Measurements from ENCODE around the gene OR52R1. TPM values are rescaled to one million over a fixed set of nuclear protein-coding genes. Genes with fewer than 3 reads are reported as not detected.

OR52R1 gene
- total and polyA plus RNA-seq, 2 donors (not counting 1 experiment from before 2014, with no cell fraction given): not detected

GRCh38 chr11:4763096-4763495, 41.1 kb downstream of the OR52R1 start:
- no peak for DNase-seq
- no peak overlapping the region for H3K27ac ChIP-seq (ENCODE audit: low read length in 2 of 2)
- Mint-ChIP-seq H3K27ac (no peak overlapping the region), H3K9me3 (ENCODE audit: insufficient read depth) (no peaks in the 10 kb centered on the region), H3K4me3 (no peak overlapping the region), H3K27me3 (no peaks in the 10 kb centered on the region), H3K4me1 (no peaks in the 10 kb centered on the region)
- TF ChIP-seq EZH2 (IDR thresholded peaks at IDR 0.05; ENCODE audit: borderline replicate concordance, insufficient read depth, low read depth, low read length, poor library complexity, severe bottlenecking) (no peak), CTCF (IDR thresholded peaks at IDR 0.05) (no peak)
- ATAC-seq (ENCODE audit: low read depth): no peak
- intact Hi-C loops (cut with micrococcal nuclease): no loop called here
- no peaks in the 10 kb centered on the region for H3K27me3 ChIP-seq (replicated peaks in 1 of 4; ENCODE audit: control extremely low read depth in 1 of 4, control insufficient read depth in 3 of 4, insufficient read depth in 4 of 4, low read length in 3 of 4)
- no peaks in the 10 kb centered on the region for H3K9me3 ChIP-seq (ENCODE audit: control extremely low read depth in 1 of 3, control insufficient read depth in 2 of 3, insufficient read depth in 1 of 3, low read length in 2 of 3)
- 79% methylated on average over 2 of the region's 2 CpGs for WGBS (ENCODE audit: insufficient coverage)
- POLR2A ChIA-PET: no interaction called here
- H3K4me3 ChIP-seq (ENCODE audit: control extremely low read depth in 1 of 5, extremely low read depth in 1 of 5, insufficient read depth in 1 of 5, low read depth in 2 of 5, low read length in 4 of 5): no peak overlapping the region
- no peak overlapping the region for H3K9ac ChIP-seq (ENCODE audit: low read length)
- CTCF ChIA-PET: no interaction called here
- no peak overlapping the region for H2AFZ ChIP-seq (ENCODE audit: insufficient read depth, low read depth, low read length, poor library complexity, severe bottlenecking)
- H4K20me1 ChIP-seq (ENCODE audit: control insufficient read depth, insufficient read depth, low read length, poor library complexity, severe bottlenecking): no peaks in the 10 kb centered on the region
- no peak overlapping the region for H3K4me2 ChIP-seq (replicated peaks; ENCODE audit: low read depth, low read length, poor library complexity, severe bottlenecking)
- no peaks in the 10 kb centered on the region for H3K4me1 ChIP-seq (ENCODE audit: control insufficient read depth in 2 of 2, insufficient read depth in 2 of 2, low read length in 2 of 2)
- no peaks in the 10 kb centered on the region for H3K79me2 ChIP-seq (ENCODE audit: control insufficient read depth, insufficient read depth, low read length)
- no peaks in the 10 kb centered on the region for H3K36me3 ChIP-seq (replicated peaks in 1 of 2; ENCODE audit: control extremely low read depth in 1 of 2, control insufficient read depth in 1 of 2, extremely low read depth in 1 of 2, insufficient read depth in 2 of 2, low read length in 1 of 2)

Small RNA genes lying within 50 kb of the gene (small RNA-seq; reads per million reads assigned to genes)
- not detected for gene RF00091 (ENCODE audit: insufficient read length, low read depth, low replicate concordance)

Other genes with a start within 250 kb of the OR52R1 start
- not detected in 2 replicates for gene OR52I2, start 222.6 kb downstream of the OR52R1 start, total RNA-seq
- not detected in 2 replicates for gene OR52I2, start 222.6 kb downstream of the OR52R1 start, polyA plus RNA-seq
- gene OR52I1, start 210.3 kb downstream of the OR52R1 start, total RNA-seq: not detected in 2 replicates
- not detected in 2 replicates for gene OR52I1, start 210.3 kb downstream of the OR52R1 start, polyA plus RNA-seq
- gene TRIM68, start 196.1 kb downstream of the OR52R1 start, total RNA-seq: 19.8 and 21.7 TPM in 2 replicates
- 5.6 and 7.6 TPM in 2 replicates for gene TRIM68, start 196.1 kb downstream of the OR52R1 start, polyA plus RNA-seq
- not detected in 2 replicates for gene OR51D1, start 166.9 kb downstream of the OR52R1 start, total RNA-seq
- not detected in 2 replicates for gene OR51D1, start 166.9 kb downstream of the OR52R1 start, polyA plus RNA-seq
- gene OR51E1, start 160.4 kb downstream of the OR52R1 start, total RNA-seq: not detected in 2 replicates
- not detected in 2 replicates for gene OR51E1, start 160.4 kb downstream of the OR52R1 start, polyA plus RNA-seq
- gene OR51E2, start 106.5 kb downstream of the OR52R1 start, total RNA-seq: not detected in 2 replicates
- not detected in 2 replicates for gene OR51E2, start 106.5 kb downstream of the OR52R1 start, polyA plus RNA-seq
- not detected in 2 replicates for gene MMP26, start 99.6 kb downstream of the OR52R1 start, total RNA-seq
- gene MMP26, start 99.6 kb downstream of the OR52R1 start, polyA plus RNA-seq: not detected in 2 replicates
- gene OR51F1, start 34.4 kb downstream of the OR52R1 start, total RNA-seq: not detected in 2 replicates
- not detected in 2 replicates for gene OR51F1, start 34.4 kb downstream of the OR52R1 start, polyA plus RNA-seq
- not detected in 2 replicates for gene OR51F2, start 16.9 kb upstream of the OR52R1 start, total RNA-seq
- not detected in 2 replicates for gene OR51F2, start 16.9 kb upstream of the OR52R1 start, polyA plus RNA-seq
- gene OR51S1, start 44.8 kb upstream of the OR52R1 start, total RNA-seq: not detected in 2 replicates
- not detected in 2 replicates for gene OR51S1, start 44.8 kb upstream of the OR52R1 start, polyA plus RNA-seq
- not detected in 2 replicates for gene OR51T1, start 77.5 kb upstream of the OR52R1 start, total RNA-seq
- gene OR51T1, start 77.5 kb upstream of the OR52R1 start, polyA plus RNA-seq: not detected in 2 replicates
- gene OR51A7, start 99.4 kb upstream of the OR52R1 start, total RNA-seq: not detected in 2 replicates
- gene OR51A7, start 99.4 kb upstream of the OR52R1 start, polyA plus RNA-seq: not detected in 2 replicates
- not detected in 2 replicates for gene OR51G2, start 115.0 kb upstream of the OR52R1 start, total RNA-seq
- not detected in 2 replicates for gene OR51G2, start 115.0 kb upstream of the OR52R1 start, polyA plus RNA-seq
- gene OR51G1, start 120.0 kb upstream of the OR52R1 start, total RNA-seq: not detected in 2 replicates
- gene OR51G1, start 120.0 kb upstream of the OR52R1 start, polyA plus RNA-seq: not detected in 2 replicates
- not detected in 2 replicates for gene OR51A4, start 143.2 kb upstream of the OR52R1 start, total RNA-seq
- not detected in 2 replicates for gene OR51A4, start 143.2 kb upstream of the OR52R1 start, polyA plus RNA-seq
- not detected in 2 replicates for gene OR51A2, start 151.3 kb upstream of the OR52R1 start, total RNA-seq
- gene OR51A2, start 151.3 kb upstream of the OR52R1 start, polyA plus RNA-seq: not detected in 2 replicates
- not detected in 2 replicates for gene OR51L1, start 190.5 kb upstream of the OR52R1 start, total RNA-seq
- gene OR51L1, start 190.5 kb upstream of the OR52R1 start, polyA plus RNA-seq: not detected in 2 replicates
- gene OR52J3, start 242.1 kb upstream of the OR52R1 start, total RNA-seq: not detected in 2 replicates
- gene OR52J3, start 242.1 kb upstream of the OR52R1 start, polyA plus RNA-seq: not detected in 2 replicates